ENCODE measurements around the gene ZNF829.

The ZNF829 gene

DNA sequence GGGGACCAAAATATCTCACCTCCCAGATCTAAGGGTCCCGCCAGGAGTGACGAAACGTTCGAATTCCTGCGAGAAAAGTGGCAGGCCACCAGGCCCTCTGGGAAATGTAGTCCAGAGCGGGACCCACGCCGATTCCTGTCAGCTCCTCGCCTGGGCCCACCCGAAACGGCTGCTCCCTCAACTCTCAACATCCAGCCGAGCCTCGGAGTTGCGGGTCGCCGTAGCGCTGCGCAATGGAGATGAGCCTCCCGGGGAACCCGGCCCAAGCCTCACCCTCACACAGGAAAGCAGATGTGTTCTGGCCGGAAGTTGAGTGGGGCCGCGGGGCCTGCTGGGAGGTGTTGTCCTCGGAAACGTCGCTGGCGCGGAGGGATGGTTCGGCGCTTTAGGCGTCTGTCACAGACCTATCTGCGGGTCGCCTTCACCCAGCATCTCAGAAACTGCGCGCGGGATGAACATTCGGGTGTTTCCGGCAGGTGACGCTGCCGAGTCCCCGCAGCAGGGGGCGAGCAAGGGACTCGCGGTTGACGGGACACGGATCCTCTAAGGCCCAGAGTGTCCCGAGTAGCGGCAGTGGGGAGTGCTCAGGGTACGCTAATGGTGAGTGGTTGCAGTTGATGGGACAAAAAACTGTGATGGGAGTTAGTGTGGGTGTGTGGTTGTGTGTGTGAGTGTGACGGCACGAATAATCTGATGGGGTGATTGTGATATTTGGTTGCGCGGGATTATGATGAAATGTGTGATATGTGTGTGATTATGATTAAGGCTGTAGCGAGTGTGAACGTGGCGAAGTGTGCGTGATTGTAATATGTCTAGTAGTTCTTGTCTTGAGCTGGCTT, at the start of gene ZNF829, which contains the start of gene ZNF568:
Gene ZNF829 (minus strand): TSS at position 300 of the 839 bp plus-strand sequence. CDS start 1,124 bp downstream, outside the sequence.
Gene ZNF568 (plus strand): TSS at position 341 of the 839 bp plus-strand sequence. CDS start 6,439 bp downstream, outside the sequence.
- peak; percentile 88 for DNase-seq

DNA sequence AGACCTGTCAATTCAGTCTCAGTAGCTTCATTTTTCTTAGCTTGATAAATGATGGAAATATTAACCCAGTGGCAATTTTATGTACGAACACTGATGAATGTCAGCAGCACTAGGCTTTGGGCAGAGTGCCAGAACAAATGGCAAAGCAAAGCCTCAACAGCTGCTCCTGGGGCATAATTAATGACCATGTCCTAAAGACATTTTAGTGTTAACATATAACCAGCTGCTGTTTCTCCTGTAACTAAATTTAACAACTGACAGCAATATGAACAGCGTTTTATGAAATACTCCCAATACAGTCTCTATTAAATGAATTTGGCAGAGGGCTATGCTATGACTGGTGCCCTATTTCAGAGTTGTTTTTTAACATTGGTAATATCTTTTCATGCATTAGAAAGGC, 47.2 kb upstream of the ZNF829 start:
- DNase-seq = no peak

DNA sequence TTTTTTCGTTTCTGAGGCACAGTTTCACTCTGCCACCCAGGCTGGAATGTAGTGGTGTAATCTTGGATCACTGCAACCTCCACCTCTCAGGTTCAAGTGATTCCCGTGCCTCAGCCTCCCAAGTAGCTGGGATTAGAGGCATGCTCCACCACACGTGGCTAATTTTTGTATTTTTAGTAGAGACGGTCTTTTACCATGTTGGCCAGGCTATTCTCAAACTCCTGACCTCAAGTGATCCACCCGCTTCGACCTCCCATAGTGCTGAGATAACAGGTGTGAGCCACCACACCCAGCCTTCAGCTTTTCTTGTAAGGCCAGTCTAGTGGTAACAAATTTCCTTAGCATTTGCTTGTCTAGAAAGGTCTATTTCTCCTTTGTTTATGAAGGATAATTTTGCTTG, 46.3 kb upstream of the ZNF829 start:
- DNase-seq = no peak

DNA sequence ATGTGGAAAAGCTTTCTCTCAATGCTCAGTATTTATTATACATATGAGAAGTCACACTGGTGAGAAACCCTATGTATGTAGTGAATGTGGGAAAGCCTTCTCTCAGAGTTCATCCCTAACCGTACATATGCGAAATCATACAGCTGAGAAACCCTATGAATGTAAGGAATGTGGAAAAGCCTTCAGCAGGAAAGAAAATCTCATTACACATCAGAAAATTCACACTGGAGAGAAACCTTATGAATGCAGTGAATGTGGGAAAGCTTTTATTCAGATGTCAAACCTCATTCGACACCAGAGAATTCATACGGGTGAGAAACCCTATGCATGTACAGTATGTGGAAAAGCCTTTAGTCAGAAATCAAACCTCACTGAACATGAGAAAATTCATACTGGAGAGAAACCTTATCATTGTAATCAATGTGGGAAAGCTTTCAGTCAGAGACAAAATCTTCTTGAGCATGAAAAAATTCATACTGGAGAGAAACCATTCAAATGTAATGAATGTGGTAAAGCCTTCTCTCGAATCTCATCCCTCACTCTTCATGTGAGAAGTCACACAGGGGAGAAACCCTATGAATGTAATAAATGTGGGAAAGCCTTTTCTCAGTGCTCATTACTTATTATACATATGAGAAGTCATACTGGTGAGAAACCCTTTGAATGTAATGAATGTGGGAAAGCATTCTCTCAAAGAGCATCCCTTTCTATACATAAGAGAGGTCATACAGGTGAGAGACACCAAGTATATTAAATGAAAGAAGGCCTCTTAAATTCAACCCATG, 34.4 kb upstream of the ZNF829 start:
- no peak for DNase-seq

DNA sequence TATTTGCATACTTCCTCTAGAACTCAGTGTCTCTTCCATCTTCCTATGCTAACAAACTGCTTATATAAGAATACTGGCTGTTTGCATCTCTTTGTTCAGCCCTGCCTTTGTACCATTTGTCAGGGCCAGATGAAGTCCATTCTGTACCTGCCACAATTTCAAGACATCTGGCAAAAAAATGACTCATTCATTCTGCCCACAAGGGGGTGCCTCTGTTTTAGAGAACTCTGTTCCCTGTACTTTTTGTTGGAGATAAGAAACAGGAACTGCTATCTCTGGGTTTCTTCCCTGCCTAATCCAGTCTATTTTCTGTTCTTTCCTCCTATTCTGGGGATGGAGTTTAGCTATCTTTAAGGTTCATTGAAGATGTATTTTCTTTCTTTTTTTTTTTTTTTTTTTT, 23.1 kb upstream of the ZNF829 start:
- no peak for DNase-seq

DNA sequence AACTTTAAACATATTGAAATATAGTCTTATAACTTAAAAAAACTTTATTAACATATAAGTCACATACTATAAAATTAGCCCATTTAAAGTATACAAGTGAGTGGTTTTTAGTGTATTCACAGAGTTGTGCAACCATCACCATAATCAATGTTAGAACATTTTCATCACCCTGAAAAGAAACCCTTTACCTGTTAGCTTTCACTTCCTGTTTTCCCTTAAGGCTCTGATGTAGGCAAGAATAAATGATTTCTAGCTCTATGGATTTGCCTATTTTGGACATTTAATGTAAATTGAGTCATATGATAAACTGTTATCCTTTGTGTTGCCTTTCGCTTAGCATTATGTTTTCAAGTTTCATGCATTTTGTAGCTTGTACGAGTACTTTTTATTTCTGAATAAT, 15.6 kb upstream of the ZNF829 start:
- no peak for DNase-seq

DNA sequence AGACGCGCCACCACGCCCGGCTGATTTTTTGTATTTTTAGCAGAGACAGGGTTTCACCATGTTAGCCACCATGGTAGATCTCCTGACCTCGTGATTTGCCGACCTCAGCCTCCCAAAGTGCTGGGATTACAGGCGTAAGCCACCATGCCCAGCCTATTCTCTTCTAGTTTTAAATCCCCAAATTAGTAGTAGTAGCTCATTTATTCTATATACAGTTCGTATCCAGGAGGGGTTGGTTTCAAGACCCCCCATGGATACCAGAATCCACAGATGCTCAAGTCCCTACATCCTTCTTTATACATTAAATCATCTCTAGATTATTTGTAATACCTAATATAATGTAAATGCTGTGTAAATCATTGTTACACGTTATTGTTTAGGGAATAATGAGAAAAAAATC, 2.0 kb upstream of the ZNF829 start:
- no peak for DNase-seq

DNA sequence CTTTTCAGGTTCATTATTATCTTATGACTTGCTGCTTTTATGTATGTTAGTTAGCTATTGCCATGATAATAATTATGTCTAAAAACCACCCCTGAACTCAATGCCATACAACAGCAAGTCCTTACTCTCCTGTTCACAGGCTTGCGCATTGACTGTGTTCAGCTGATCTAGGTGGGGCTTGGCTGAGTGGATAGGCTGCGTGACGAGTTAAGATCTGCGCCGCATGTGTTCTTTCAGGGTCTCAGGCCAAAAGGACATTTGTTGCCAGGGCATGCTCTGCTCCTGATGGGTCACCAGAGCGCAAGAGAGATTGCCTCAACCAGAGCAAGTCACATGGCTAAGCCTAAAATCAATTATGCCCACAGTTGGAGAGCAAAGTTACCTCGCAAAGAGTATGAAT, 900 bp upstream of the ZNF829 start:
- DNase-seq = no peak

DNA sequence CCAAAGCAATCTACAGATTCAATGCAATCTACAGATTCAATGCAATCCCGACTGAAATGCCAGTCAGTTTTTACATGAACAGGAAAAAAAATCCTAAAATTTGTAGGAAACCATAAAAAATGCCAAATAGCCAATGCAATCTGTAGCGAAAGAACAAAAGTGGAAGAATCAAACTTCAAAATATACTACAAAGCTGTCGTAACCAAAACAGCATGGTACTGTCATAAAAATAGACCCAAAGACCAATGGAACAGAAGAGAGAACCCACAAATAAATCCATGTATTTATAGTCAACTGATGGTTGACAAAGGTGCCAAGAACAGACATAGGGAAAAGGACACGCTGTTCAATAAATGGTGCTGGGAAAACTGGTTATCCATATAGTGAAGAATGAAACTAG, 17.7 kb downstream of the ZNF829 start:
- no peak for DNase-seq

DNA sequence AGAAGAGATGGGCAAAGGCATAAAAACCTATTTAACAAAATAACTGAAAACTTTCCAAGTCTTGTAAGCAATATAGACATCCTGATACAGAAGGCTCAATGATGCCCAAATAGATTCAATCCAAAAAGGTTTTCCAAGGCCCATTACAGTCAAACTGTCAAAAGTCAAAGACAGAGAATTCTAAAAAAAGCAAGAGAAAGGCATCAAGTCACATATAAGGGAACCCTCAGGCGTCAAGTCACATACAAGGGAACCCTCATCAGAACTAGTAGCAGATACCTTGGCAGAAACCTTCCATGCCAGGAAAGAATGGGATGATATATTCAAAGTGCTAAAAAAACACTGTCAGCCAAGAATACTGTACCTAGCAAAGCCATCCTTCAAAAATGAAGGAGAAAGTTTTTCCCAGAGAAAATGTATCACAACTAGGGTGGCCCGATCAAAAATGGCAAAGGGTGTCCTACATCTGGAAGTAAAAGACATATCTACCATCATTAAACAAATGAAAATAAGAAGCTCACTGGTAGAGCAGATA, 21.2 kb downstream of the ZNF829 start:
- DNase-seq = no peak

DNA sequence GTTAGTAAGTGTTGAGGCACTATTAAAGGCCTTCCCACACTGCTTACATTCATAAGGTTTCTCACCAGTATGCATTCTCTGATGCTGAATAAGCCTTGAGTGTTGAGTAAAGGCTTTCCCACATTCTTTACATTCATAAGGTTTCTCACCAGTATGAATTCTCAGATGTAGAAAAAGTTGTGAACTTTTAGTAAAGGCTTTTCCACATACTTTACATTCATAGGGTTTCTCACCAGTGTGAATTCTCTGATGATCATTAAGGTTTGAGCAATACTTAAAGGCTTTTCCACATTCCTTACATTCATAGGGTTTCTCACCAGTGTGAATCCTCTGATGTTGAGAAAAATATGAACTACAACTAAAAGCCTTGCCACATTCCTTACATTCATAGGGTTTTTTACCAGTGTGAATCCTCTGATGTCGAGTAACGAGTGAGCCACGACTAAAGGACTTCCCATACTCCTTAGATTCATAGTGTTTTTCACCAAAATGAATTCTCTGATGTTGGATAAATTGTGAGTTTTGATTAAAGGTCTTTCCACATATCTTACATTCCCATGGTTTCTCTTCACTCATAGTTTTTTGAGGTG, 24.2 kb downstream of the ZNF829 start:
- DNase-seq = no peak

DNA sequence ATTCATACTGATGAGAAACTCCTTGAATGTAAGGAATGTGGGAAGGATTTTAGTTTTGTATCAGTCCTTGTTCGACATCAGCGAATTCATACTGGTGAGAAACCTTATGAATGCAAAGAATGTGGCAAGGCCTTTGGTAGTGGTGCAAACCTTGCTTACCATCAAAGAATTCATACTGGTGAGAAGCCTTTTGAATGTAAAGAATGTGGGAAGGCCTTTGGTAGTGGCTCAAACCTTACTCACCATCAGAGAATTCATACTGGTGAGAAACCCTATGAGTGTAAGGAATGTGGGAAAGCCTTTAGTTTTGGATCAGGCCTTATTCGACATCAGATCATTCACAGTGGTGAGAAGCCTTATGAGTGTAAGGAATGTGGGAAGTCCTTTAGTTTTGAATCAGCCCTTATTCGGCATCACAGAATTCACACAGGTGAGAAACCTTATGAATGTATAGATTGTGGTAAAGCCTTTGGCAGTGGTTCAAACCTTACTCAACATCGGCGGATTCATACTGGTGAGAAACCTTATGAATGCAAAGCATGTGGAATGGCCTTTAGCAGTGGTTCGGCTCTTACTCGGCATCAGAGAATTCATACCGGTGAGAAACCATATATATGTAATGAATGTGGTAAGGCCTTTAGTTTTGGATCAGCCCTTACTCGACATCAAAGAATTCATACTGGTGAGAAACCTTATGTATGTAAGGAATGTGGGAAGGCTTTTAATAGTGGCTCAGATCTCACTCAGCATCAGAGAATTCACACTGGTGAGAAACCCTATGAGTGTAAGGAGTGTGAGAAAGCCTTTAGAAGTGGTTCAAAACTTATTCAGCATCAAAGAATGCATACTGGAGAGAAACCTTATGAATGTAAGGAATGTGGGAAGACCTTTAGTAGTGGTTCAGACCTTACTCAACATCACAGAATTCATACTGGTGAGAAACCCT, 38.8 kb downstream of the ZNF829 start:
- no peak for DNase-seq

DNA sequence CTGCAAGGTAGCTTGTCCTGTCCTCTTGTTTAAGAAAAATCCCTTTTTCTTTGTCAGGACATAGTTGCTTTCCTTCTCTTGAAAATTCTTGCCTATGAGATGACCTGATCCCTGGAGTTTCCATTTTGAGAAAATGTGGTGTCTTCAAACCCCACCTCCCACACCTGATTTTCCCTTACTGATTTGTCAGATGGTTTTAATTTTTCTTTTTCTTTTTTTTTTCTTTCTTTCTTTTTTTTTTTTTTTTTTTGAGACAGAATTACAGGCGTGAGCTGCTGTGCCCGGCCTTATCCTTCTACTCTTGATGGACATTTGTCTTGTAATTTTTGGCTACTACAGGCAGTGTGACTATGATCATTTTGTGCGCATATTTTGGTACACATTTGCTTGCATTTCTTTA, 64.2 kb downstream of the ZNF829 start:
- no peak for DNase-seq

DNA sequence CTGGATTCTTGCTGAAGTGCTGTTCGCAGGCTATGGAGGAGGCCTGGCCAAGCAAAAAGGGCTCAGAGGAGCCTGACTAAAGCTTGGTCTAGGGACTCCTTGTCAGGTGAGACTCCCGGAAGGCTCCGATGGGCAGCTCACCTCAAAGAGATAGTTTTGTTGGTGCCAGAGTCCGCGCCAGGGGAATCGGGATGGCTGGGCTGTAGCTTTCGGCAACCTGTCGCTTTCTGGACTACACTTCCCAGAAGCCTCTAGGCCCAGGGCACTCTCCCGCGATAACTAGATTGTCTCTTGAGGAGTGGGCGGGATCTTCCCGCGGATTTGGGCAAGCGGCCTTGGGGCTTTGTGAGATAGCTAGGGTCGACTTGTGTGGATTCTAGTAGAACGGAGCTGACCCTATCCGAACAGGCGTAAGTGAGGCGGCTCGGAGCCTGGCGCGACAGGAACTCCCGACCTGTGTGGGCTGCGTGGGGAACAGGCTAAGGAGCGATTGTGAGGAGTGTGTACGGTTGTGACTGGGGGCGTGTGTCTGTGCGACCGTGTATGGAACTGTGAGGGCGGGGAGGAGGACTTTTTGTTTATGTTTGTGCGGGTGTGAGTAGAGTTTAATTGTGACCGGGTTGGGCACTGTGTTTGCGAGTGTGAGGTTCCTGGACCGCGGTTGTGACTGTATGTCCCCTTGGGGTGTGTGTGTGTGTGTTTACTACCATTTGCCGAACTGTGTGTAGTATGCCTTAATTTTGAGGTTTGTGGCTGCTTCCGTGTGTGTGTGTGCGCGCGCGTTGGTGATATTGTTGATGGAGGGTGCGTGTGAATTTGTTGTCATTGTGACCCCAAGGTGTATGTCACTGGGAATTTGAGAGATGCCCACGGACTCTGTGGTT, 65.3 kb downstream of the ZNF829 start, which contains the start of gene ZNF345:
Gene ZNF345 (plus strand): TSS at position 318 of the 884 bp plus-strand sequence. CDS start 25,955 bp downstream, outside the sequence.
- DNase-seq = peak; percentile 96

DNA sequence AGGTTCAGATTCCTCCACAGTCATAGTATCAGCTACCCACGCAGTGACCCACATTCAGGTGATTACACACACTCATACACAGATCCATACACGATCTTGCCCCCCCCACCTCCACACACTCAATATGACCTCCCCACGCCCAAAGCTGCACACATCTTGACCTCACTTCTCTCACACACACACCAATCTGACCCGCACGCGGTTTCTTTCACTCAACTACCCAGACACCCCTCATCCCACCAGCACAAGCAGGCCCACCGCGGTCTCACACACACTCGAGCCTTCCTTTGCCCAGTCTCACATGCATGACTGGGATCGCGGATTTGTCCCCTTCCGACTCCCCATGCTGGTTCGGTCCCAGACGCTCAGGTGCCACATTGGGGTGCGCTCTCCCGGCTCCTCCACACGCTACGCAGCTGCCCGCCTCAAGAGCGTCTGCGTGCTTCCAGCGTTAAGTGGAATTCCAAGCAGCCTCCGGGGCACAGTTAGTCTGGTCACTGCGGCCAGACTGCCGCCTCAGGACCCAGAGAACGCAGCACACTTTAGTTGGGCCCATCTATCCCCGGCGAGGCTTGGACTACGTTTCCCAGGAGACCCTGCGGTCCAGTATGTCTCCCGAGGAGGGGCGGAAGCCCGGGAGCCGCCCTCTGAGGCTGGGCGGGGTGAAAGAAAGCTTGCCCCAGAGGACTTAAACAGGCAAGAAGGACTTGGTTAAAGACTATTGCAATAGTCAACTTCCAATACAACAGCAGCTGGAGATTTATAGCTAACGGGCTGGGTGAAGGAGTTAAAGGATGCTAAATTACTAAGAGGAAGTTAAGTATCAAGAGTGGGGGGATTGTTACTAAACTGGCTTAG, 66.2 kb downstream of the ZNF829 start:
- DNase-seq = peak; percentile 93

DNA sequence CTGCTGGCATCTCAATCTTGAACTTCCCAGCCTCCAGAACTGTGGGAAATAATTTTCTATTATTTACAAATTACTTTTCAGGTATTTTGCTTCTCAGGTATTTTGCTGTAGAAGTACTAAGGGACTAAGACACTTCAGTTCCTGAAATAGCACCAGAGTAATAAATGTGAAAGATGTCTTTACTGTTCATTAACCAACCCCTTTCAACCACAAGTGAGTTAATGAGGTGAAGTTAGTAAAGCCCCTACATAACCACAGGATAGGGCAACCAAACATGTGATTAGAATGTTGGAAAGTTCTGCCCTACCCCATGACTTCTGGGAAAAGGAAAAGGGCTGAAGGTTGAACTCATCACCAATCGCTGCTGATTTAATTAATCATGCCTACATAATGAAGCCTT, 68.1 kb downstream of the ZNF829 start:
- DNase-seq = no peak

DNA sequence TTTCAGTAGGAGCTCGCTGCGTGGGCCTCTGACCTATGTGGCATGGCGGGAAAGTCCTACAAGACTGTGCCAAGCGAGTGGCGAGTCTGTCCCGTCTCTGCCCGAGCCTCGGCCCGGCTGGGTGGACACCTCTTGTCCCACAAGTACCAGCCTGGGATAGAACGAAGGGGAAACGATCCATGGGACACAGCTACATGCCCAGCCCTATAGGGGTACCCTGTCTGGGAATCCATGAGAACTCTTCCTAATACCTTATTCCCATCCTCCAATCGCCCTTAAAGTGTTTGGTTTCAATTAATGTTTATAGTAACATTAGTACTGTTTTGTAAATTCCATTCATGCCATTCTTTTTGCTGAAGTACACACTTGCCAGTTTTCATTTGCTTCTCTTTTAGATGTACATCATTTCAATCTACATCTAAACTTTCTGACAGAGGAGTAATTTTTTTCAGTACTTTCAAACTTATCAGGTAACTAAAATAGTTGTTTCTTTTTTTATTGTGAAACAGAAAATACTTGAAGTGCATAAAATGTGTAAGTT, 77.2 kb downstream of the ZNF829 start:
- no peak for DNase-seq

Data from NCI-H526 treated with DMSO at 0.1 percent for 48 hours (cell line).